Memory B cell (primary cell): ENCODE results near the gene HACL1.
"Not testable (repeated sequence)": the region's sequence is repeated elsewhere in the genome, so short reads cannot be mapped to it uniquely, and the experiment has no call there.

ENCODE experiments used
- ATAC-seq: fragments of 150-1000 bp; cut with Tn5 transposase; 2 replicates; pipeline ENCODE4 v1.10.0; 2021; ENCODE audit warnings: low read depth, mild to moderate bottlenecking, moderate library complexity
- DNase-seq, 2 donors: peaks; one replicate each; pipeline ENCODE4 v3.0.0; 2022; ENCODE audit warnings: low spot score in 2 of 2
- H3K27ac Mint-ChIP-seq: one replicate; pipeline ENCODE4 v1.8.0; 2022; ENCODE audit warnings: mild to moderate bottlenecking, moderate library complexity, mixed read lengths
- H3K27me3 Mint-ChIP-seq: one replicate; pipeline ENCODE4 v1.8.0; 2022; ENCODE audit warnings: mixed read lengths
- H3K36me3 Mint-ChIP-seq: one replicate; pipeline ENCODE4 v1.8.0; 2022; ENCODE audit warnings: mild to moderate bottlenecking, mixed read lengths
- H3K4me1 Mint-ChIP-seq: one replicate; pipeline ENCODE4 v1.8.0; 2022; ENCODE audit warnings: mixed read lengths
- H3K4me3 Mint-ChIP-seq: one replicate; pipeline ENCODE4 v1.8.0; 2022; ENCODE audit warnings: mild to moderate bottlenecking, moderate library complexity, mixed read lengths
- H3K9me3 Mint-ChIP-seq: one replicate; pipeline ENCODE4 v1.8.0; 2022; ENCODE audit warnings: mixed read lengths

Gene HACL1

GRCh38 chr3:15539066-15539465 is 62.3 kb downstream of the HACL1 start:
- DNase-seq (no peak), ATAC-seq (no peak)
- H3K4me1 Mint-ChIP-seq, result peaks cover 3% of the 10 kb centered on the region
- no peak overlapping the region for H3K4me3 Mint-ChIP-seq
- no peaks in the 10 kb centered on the region for H3K9me3 Mint-ChIP-seq
- H3K36me3 Mint-ChIP-seq, result no peaks in the 10 kb centered on the region
- no peak overlapping the region for H3K27ac Mint-ChIP-seq
- H3K27me3 Mint-ChIP-seq, result no peaks in the 10 kb centered on the region

GRCh38 chr3:15538345-15538744 is 63.0 kb downstream of the HACL1 start:
- H3K9me3 Mint-ChIP-seq, result no peaks in the 10 kb centered on the region
- DNase-seq (no peak), ATAC-seq (no peak)
- H3K27me3 Mint-ChIP-seq, result no peaks in the 10 kb centered on the region
- H3K27ac Mint-ChIP-seq, result no peak overlapping the region
- H3K36me3 Mint-ChIP-seq, result no peaks in the 10 kb centered on the region
- peaks cover 3% of the 10 kb centered on the region for H3K4me1 Mint-ChIP-seq
- no peak overlapping the region for H3K4me3 Mint-ChIP-seq

- no peak overlapping the region for H3K27ac Mint-ChIP-seq
- H3K36me3 Mint-ChIP-seq, result no peaks in the 10 kb centered on the region
- H3K27me3 Mint-ChIP-seq, result no peaks in the 10 kb centered on the region
- DNase-seq (no peak), ATAC-seq (no peak)
- no peak overlapping the region for H3K4me3 Mint-ChIP-seq
- peaks cover 3% of the 10 kb centered on the region for H3K4me1 Mint-ChIP-seq
- H3K9me3 Mint-ChIP-seq, result no peaks in the 10 kb centered on the region
Observed at GRCh38 chr3:15536856-15537255, 64.5 kb downstream of the HACL1 start.

GRCh38 chr3:15535732-15536131 is 65.6 kb downstream of the HACL1 start:
- Mint-ChIP-seq H3K27ac (no peak overlapping the region), H3K36me3 (no peaks in the 10 kb centered on the region), H3K4me3 (no peak overlapping the region), H3K4me1 (peaks cover 3% of the 10 kb centered on the region), H3K27me3 (no peaks in the 10 kb centered on the region), H3K9me3 (no peaks in the 10 kb centered on the region)
- no peak for DNase-seq
- ATAC-seq, result no peak

- not testable (repeated sequence) for H3K9me3 Mint-ChIP-seq, DNase-seq, H3K4me3 Mint-ChIP-seq, H3K4me1 Mint-ChIP-seq, ATAC-seq, H3K36me3 Mint-ChIP-seq, H3K27ac Mint-ChIP-seq, H3K27me3 Mint-ChIP-seq
Observed at GRCh38 chr3:15532614-15533013, 68.8 kb downstream of the HACL1 start.

- Mint-ChIP-seq H3K27ac (no peak overlapping the region), H3K4me1 (no peaks in the 10 kb centered on the region), H3K4me3 (no peak overlapping the region), H3K27me3 (no peaks in the 10 kb centered on the region), H3K36me3 (no peaks in the 10 kb centered on the region), H3K9me3 (no peaks in the 10 kb centered on the region)
- ATAC-seq (no peak), DNase-seq (no peak)
Observed at GRCh38 chr3:15531346-15531745, 70.0 kb downstream of the HACL1 start.

GRCh38 chr3:15528854-15529537 is 72.4 kb downstream of the HACL1 start:
- Mint-ChIP-seq H3K36me3 (no peaks in the 10 kb centered on the region), H3K4me3 (no peak overlapping the region), H3K4me1 (no peaks in the 10 kb centered on the region), H3K27ac (no peak overlapping the region), H3K27me3 (no peaks in the 10 kb centered on the region), H3K9me3 (peaks cover 1% of the 10 kb centered on the region)
- DNase-seq (no peak), ATAC-seq (no peak)

GRCh38 chr3:15527031-15527459 is 74.3 kb downstream of the HACL1 start:
- Mint-ChIP-seq H3K36me3 (no peaks in the 10 kb centered on the region), H3K27me3 (no peaks in the 10 kb centered on the region), H3K9me3 (peaks cover 1% of the 10 kb centered on the region), H3K27ac (no peak overlapping the region), H3K4me1 (no peaks in the 10 kb centered on the region), H3K4me3 (no peak overlapping the region)
- ATAC-seq, result peak; percentile 43
- no peak for DNase-seq

GRCh38 chr3:15525790-15526189 is 75.6 kb downstream of the HACL1 start:
- peaks cover 6% of the 10 kb centered on the region for H3K4me1 Mint-ChIP-seq
- H3K36me3 Mint-ChIP-seq, result no peaks in the 10 kb centered on the region
- H3K27ac Mint-ChIP-seq, result no peak overlapping the region
- no peaks in the 10 kb centered on the region for H3K27me3 Mint-ChIP-seq
- H3K4me3 Mint-ChIP-seq, result no peak overlapping the region
- DNase-seq, result no peak
- ATAC-seq, result no peak
- H3K9me3 Mint-ChIP-seq, result peaks cover 1% of the 10 kb centered on the region

- ATAC-seq (no peak), DNase-seq (no peak)
- H3K9me3 Mint-ChIP-seq, result peaks cover 1% of the 10 kb centered on the region
- H3K27me3 Mint-ChIP-seq, result no peaks in the 10 kb centered on the region
- H3K27ac Mint-ChIP-seq, result no peak overlapping the region
- no peak overlapping the region for H3K4me3 Mint-ChIP-seq
- H3K4me1 Mint-ChIP-seq, result peaks cover 6% of the 10 kb centered on the region
- H3K36me3 Mint-ChIP-seq, result no peaks in the 10 kb centered on the region
Observed at GRCh38 chr3:15523660-15524417, 77.5 kb downstream of the HACL1 start.

- Mint-ChIP-seq H3K4me1 (peaks cover 8% of the 10 kb centered on the region), H3K9me3 (peaks cover 1% of the 10 kb centered on the region), H3K36me3 (no peaks in the 10 kb centered on the region), H3K4me3 (no peak overlapping the region), H3K27ac (no peak overlapping the region), H3K27me3 (no peaks in the 10 kb centered on the region)
- ATAC-seq (no peak), DNase-seq (no peak)
Observed at GRCh38 chr3:15522016-15522415, 79.4 kb downstream of the HACL1 start.

GRCh38 chr3:15521573-15521965 is 79.8 kb downstream of the HACL1 start, which contains the start of gene COLQ:
Gene COLQ (minus strand): TSS chr3:15521706. CDS start chr3:15521625, 81 bp downstream.
- H3K4me1 Mint-ChIP-seq, result peaks cover 8% of the 10 kb centered on the region
- peaks cover 1% of the 10 kb centered on the region for H3K9me3 Mint-ChIP-seq
- ATAC-seq, result no peak
- H3K27ac Mint-ChIP-seq, result no peak within 1 kb of the TSS
- no peak within 1 kb of the TSS for H3K4me3 Mint-ChIP-seq
- no peak for DNase-seq
- no peaks in the 10 kb centered on the region for H3K36me3 Mint-ChIP-seq
- H3K27me3 Mint-ChIP-seq, result no peaks in the 10 kb centered on the region

- H3K27me3 Mint-ChIP-seq, result no peaks in the 10 kb centered on the region
- H3K4me3 Mint-ChIP-seq, result no peak overlapping the region
- ATAC-seq, result no peak
- H3K9me3 Mint-ChIP-seq, result peaks cover 1% of the 10 kb centered on the region
- no peaks in the 10 kb centered on the region for H3K36me3 Mint-ChIP-seq
- no peak for DNase-seq
- H3K27ac Mint-ChIP-seq, result no peak overlapping the region
- H3K4me1 Mint-ChIP-seq, result peaks cover 8% of the 10 kb centered on the region
Observed at GRCh38 chr3:15520804-15521572, 80.4 kb downstream of the HACL1 start.

- Mint-ChIP-seq H3K4me3 (no peak overlapping the region), H3K36me3 (no peaks in the 10 kb centered on the region), H3K27me3 (no peaks in the 10 kb centered on the region), H3K9me3 (no peaks in the 10 kb centered on the region), H3K4me1 (peaks cover 8% of the 10 kb centered on the region), H3K27ac (no peak overlapping the region)
- ATAC-seq (no peak), DNase-seq (no peak)
Observed at GRCh38 chr3:15520185-15520584, 81.2 kb downstream of the HACL1 start.
